Retinal pigment epithelial cell (primary cell): ENCODE results near the gene SNX21.
A peak's percentile ranks its signal among the peaks of the same experiment; 100 is the strongest.

Experiments used
- DNase-seq: peaks from one replicate; pipeline ENCODE4 v3.0.0-alpha.2; 2010; ENCODE audit warnings: low read depth
- H3K4me3 ChIP-seq: 2 replicates; pipeline ENCODE4 v1.5.1; 2011; ENCODE audit warnings: mild to moderate bottlenecking, low read length, control low read depth, moderate library complexity
- TF ChIP-seq, protein P1 (sequence below): conservative IDR thresholded peaks from 2 replicates; pipeline ENCODE4 v1.5.1; 2011; ENCODE audit warnings: low read depth, low read length, control low read depth, inconsistent platforms

The SNX21 gene

DNA sequence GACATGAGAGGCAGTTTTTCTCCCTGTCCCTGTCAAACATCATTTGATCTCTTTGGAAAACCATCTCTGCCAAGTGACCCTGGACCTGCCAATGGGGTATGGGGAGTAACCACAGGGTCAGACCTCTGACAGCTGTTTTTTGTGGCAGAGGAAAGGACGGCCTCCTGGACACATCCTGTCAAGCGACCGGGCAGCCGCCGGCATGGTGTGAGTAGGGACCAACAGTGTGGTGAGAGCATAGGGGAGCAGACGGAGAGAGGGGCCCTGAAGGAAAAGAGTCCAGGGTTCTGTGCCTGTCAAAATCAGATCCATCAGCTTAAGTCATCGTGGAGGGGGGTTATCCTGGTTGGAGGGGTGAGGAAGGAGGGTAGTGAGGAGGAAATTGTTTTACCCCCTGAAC lies 31.7 kb upstream of the SNX21 start:
- no peak overlapping the region for H3K4me3 ChIP-seq
- TF ChIP-seq, protein P1, sequence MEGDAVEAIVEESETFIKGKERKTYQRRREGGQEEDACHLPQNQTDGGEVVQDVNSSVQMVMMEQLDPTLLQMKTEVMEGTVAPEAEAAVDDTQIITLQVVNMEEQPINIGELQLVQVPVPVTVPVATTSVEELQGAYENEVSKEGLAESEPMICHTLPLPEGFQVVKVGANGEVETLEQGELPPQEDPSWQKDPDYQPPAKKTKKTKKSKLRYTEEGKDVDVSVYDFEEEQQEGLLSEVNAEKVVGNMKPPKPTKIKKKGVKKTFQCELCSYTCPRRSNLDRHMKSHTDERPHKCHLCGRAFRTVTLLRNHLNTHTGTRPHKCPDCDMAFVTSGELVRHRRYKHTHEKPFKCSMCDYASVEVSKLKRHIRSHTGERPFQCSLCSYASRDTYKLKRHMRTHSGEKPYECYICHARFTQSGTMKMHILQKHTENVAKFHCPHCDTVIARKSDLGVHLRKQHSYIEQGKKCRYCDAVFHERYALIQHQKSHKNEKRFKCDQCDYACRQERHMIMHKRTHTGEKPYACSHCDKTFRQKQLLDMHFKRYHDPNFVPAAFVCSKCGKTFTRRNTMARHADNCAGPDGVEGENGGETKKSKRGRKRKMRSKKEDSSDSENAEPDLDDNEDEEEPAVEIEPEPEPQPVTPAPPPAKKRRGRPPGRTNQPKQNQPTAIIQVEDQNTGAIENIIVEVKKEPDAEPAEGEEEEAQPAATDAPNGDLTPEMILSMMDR = no peak
- no peak for DNase-seq

DNA sequence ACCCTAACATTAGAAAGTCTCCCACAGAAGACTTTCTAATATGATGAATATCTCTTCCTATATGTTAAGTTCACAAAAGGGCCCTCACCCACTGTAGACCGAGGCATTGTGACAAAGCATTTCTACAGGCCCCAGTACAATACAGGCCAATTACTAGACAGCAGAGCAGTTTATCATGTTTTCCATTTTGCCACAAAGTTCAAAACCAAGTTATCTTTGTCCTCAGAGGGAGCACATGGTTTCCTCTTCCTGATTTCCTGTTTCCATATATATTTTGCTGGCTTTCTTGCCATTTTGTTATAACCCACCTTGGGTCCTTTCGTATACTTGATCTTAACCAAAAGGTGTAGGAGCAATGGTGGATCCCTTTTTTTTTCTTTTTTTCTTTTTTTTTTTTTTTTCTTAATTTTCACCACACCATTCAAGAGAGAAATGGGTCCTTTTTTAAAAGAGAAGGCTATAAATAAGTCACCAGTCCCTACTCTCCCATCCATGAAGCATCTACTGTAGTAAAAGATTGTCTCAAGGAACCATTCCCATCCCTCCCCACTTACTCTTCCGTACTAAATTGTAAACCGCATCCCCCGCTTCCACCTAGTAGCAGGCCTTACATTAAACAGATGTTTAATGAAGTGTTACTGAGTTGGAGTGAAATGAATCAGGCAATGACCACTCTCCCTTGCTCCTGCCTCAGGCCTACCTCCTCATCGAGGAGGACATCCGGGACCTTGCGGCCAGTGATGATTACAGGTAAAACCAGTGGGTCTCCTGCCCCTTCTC lies 23.2 kb upstream of the SNX21 start:
- no peak overlapping the region for H3K4me3 ChIP-seq
- TF ChIP-seq, protein P1 = no peak
- DNase-seq = no peak

DNA sequence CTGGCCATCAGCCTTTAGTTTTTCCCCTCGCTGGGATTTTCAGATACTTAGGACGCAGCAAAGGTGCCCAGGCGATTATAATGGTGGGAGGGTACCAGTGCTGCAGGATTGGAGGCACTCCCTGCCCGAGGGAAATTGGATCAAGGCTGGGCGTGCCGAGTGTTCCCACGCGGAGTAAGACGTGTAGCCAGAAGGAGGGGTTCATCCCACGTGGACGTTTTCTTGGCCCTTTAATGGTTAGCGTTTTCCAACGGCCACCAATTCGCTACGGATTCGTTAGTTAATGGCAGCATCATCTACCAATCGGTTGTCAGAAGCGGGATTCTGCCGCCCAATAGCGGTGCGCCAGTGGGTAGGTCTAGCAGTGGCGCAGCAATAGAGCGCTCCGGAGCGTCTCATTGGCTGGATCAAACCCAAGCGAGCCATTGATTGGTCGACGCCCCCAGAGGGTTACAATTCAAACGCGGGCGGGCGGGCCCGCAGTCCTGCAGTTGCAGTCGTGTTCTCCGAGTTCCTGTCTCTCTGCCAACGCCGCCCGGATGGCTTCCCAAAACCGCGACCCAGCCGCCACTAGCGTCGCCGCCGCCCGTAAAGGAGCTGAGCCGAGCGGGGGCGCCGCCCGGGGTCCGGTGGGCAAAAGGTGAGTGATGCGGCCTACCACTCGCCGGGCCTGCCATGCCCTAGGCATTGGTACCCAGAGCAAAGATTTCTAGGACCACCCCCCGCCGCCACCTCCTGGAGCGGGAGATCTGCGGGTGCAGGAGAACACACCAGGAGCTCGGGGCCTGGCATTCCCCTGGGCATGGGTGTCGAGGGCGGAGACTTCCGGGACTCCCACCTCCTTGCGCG lies 21.2 kb upstream of the SNX21 start, which contains the start of gene UBE2C:
Gene UBE2C, plus strand, starts transcription at position 488 of the 849 bp plus-strand sequence. Its CDS starts 52 bp downstream, at position 540.
- peak; percentile 99 for DNase-seq
- TF ChIP-seq, protein P1 = no peak
- H3K4me3 ChIP-seq = peak within 1 kb of the TSS; percentile 84

DNA sequence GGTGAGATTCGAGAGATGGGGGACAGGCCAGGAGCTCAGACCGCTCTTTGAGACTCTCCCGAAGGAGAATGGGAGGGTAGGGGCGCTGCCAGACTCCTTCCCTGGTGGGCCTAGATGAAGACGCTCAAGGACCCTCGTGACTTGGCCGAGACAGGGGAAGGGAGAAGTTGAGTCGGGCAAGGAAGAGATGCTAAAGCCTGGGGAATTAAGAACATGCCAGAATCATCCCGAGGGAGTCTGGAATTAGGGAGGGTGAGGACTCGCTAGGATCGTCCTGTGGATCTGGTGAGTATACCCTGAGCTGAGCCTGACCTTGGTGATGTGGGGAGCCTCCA lies 20.6 kb upstream of the SNX21 start:
- TF ChIP-seq, protein P1 = no peak
- no peak for DNase-seq
- H3K4me3 ChIP-seq = peak overlapping the region; percentile 84

DNA sequence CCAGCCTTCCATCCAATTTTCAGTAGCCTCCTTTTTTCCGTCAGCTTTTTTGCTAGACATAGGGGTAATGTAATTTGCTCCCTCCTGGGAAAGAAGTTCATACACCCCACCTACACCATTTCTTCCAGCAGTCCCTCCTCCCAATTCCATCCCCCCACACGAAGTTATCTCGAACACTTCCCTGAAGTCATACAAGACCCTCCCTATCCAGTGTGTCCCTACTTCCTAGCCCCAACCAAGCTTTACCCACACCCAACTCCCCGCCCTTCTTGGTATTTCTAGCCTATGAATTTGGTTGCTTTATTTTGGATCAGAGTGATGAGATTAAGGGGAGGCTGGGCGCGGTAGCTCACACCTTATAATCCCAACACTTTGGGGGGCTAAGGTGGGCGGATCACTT lies 20.1 kb upstream of the SNX21 start:
- TF ChIP-seq, protein P1 = no peak
- no peak for DNase-seq
- H3K4me3 ChIP-seq = peak overlapping the region; percentile 84

DNA sequence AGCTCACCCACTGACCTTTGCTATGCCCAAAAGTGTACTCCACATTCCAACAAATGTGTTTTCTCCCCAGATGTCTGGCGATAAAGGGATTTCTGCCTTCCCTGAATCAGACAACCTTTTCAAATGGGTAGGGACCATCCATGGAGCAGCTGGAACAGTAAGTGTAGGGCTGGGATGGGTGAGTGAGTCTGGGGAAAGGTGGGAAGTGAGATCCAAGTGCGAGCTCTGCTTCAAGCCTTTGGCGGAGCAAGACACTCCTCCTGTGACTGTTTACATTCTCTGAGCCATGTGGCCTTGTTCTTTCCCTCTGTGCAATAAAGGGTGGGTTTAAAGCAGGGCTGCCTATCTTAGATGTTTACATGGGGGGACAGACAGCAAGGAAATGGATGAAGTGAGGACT lies 19.3 kb upstream of the SNX21 start:
- DNase-seq = no peak
- peak overlapping the region; percentile 10 for H3K4me3 ChIP-seq
- TF ChIP-seq, protein P1 = no peak

DNA sequence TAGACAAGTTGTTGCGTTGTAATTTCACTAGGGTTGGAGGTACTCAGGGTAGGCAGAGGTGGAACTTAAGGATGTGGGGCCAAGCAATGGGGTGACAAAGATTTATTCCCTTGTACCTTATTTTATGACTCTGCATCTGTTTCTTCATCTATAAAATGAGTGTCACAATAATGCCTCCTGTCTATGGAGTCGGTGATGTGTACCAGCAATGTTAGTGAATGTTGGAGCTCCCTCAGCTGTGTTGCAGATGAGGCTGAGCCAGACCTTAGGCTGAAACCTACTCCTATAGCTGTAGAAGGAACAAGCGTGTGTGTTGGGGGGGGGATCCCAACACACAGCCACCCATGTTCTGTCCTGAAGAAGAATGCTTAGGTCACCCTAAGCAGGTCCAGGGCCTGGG lies 16.6 kb upstream of the SNX21 start:
- no peak for DNase-seq
- TF ChIP-seq, protein P1 = no peak
- no peak overlapping the region for H3K4me3 ChIP-seq
